Measurements from ENCODE around the gene CDC16. TPM values are rescaled to one million over a fixed set of nuclear protein-coding genes. Genes with fewer than 3 reads are reported as not detected.
"Not testable (repeated sequence)": the region's sequence is repeated elsewhere in the genome, so short reads cannot be mapped to it uniquely, and the experiment has no call there.

The CDC16 gene
- 50.4 and 51.8 TPM in 2 replicates for total RNA-seq

GRCh38 chr13:114234645-114235421 is at the start of gene CDC16:
Gene CDC16, plus strand, starts transcription at chr13:114234897. Its CDS starts 188 bp downstream, at chr13:114235085.
- DNase-seq (ENCODE audit: low read depth), result peak; percentile 62
- Histone ChIP-seq H3K36me3 (ENCODE audit: control insufficient read depth, insufficient read depth, low read length) (no peaks in the 10 kb centered on the region), H3K4me3 (ENCODE audit: low read depth, low read length) (peak within 1 kb of the TSS; percentile 96), H3K27me3 (ENCODE audit: control insufficient read depth, insufficient read depth, low read length) (no peaks in the 10 kb centered on the region)
- TF ChIP-seq CTCF (IDR thresholded peaks at IDR 0.05; ENCODE audit: insufficient read depth, low read length, poor library complexity, severe bottlenecking), result no peak

GRCh38 chr13:114185182-114185971 is 49.3 kb upstream of the CDC16 start:
- peaks cover 3% of the 10 kb centered on the region for H3K27me3 ChIP-seq (ENCODE audit: control insufficient read depth, insufficient read depth, low read length)
- DNase-seq (ENCODE audit: low read depth), result no peak
- H3K4me3 ChIP-seq (ENCODE audit: low read depth, low read length), result no peak overlapping the region
- no peaks in the 10 kb centered on the region for H3K36me3 ChIP-seq (ENCODE audit: control insufficient read depth, insufficient read depth, low read length)
- TF ChIP-seq CTCF (IDR thresholded peaks at IDR 0.05; ENCODE audit: insufficient read depth, low read length, poor library complexity, severe bottlenecking), result no peak

- no peak for TF ChIP-seq CTCF (IDR thresholded peaks at IDR 0.05; ENCODE audit: insufficient read depth, low read length, poor library complexity, severe bottlenecking)
- no peaks in the 10 kb centered on the region for H3K36me3 ChIP-seq (ENCODE audit: control insufficient read depth, insufficient read depth, low read length)
- H3K4me3 ChIP-seq (ENCODE audit: low read depth, low read length), result no peak overlapping the region
- H3K27me3 ChIP-seq (ENCODE audit: control insufficient read depth, insufficient read depth, low read length), result peaks cover 21% of the 10 kb centered on the region
- DNase-seq (ENCODE audit: low read depth), result no peak
These were observed 39.8 kb upstream of the CDC16 start for GRCh38 chr13:114194853-114195252.

- Histone ChIP-seq H3K4me3 (ENCODE audit: low read depth, low read length) (no peak overlapping the region), H3K27me3 (ENCODE audit: control insufficient read depth, insufficient read depth, low read length) (peaks cover 32% of the 10 kb centered on the region), H3K36me3 (ENCODE audit: control insufficient read depth, insufficient read depth, low read length) (no peaks in the 10 kb centered on the region)
- no peak for DNase-seq (ENCODE audit: low read depth)
- no peak for TF ChIP-seq CTCF (IDR thresholded peaks at IDR 0.05; ENCODE audit: insufficient read depth, low read length, poor library complexity, severe bottlenecking)
These were observed 38.1 kb upstream of the CDC16 start for GRCh38 chr13:114196629-114197028.

- Histone ChIP-seq H3K4me3 (ENCODE audit: low read depth, low read length) (peak overlapping the region; percentile 25), H3K27me3 (ENCODE audit: control insufficient read depth, insufficient read depth, low read length) (peaks cover 35% of the 10 kb centered on the region), H3K36me3 (ENCODE audit: control insufficient read depth, insufficient read depth, low read length) (no peaks in the 10 kb centered on the region)
- DNase-seq (ENCODE audit: low read depth), result no peak
- TF ChIP-seq CTCF (IDR thresholded peaks at IDR 0.05; ENCODE audit: insufficient read depth, low read length, poor library complexity, severe bottlenecking), result no peak
These were observed 36.1 kb upstream of the CDC16 start for GRCh38 chr13:114198556-114198955.

- H3K4me3 ChIP-seq (ENCODE audit: low read depth, low read length); H3K36me3 ChIP-seq (ENCODE audit: control insufficient read depth, insufficient read depth, low read length); DNase-seq (ENCODE audit: low read depth): not testable (repeated sequence)
- peaks cover 37% of the 10 kb centered on the region for H3K27me3 ChIP-seq (ENCODE audit: control insufficient read depth, insufficient read depth, low read length)
These were observed 35.2 kb upstream of the CDC16 start for GRCh38 chr13:114199526-114199925.

All from kidney epithelial cell (primary cell).